ENCODE measurements around the gene STK38. TPM values are rescaled to one million over a fixed set of nuclear protein-coding genes. Genes with fewer than 3 reads are reported as not detected.

Gene STK38
- total and polyA plus RNA-seq, 2 of the 8 experiments (the other 6 are each of a cell fraction or from before 2014, with no cell fraction given), result 8.1 to 19.8 TPM

GRCh38 chr6:36592221-36592655, 45.0 kb upstream of the STK38 start:
- Histone ChIP-seq H4K5ac (ENCODE audit: insufficient read length, low read depth, low read length) (no peak overlapping the region), H3K27ac (ENCODE audit: low read depth, low read length) (no peak overlapping the region), H4K20me1 (replicated peaks in 1 of 2; ENCODE audit: control insufficient read depth in 1 of 2, insufficient read depth in 2 of 2, low read length in 2 of 2) (peaks cover 12 to 18% of the 10 kb centered on the region in 2 experiments), H2AK5ac (ENCODE audit: low read depth, low read length) (no peak overlapping the region), H3K9me3 (ENCODE audit: insufficient read depth in 2 of 2, low read depth in 1 of 2, low read length in 1 of 2) (no peaks in the 10 kb centered on the region), H3K36me3 (ENCODE audit: control insufficient read depth in 2 of 4, insufficient read depth in 4 of 4, low read length in 3 of 4) (peaks cover 7 to 24% (median 7%) of the 10 kb centered on the region in 4 experiments; a peak in 7 of 8 replicates), H3K9ac (replicated peaks in 1 of 4; ENCODE audit: extremely low read depth in 1 of 4, low read depth in 3 of 4, low read length in 3 of 4) (no peak overlapping the region), H2AFZ (ENCODE audit: low read length) (no peak overlapping the region), H2BK5ac (ENCODE audit: low read depth, low read length) (no peak overlapping the region), H2BK15ac (ENCODE audit: low read length) (no peak overlapping the region), H4K91ac (replicated peaks; ENCODE audit: insufficient read length, low read length) (no peak overlapping the region), H2BK120ac (replicated peaks; ENCODE audit: low read depth, low read length) (no peak overlapping the region), H3K79me1 (ENCODE audit: low read depth, low read length) (no peaks in the 10 kb centered on the region), H3K14ac (ENCODE audit: insufficient read length) (no peak overlapping the region), H3K79me2 (ENCODE audit: control insufficient read depth in 1 of 2, insufficient read depth in 2 of 2, low read length in 2 of 2) (peaks cover 26 to 31% of the 10 kb centered on the region in 2 experiments), H2BK20ac (ENCODE audit: low read length) (no peak overlapping the region), H3K18ac (ENCODE audit: extremely low read depth, low read length) (no peak overlapping the region), H3K4me3 (ENCODE audit: extremely low read depth in 1 of 4, insufficient read depth in 2 of 4, low read depth in 3 of 4, low read length in 4 of 4) (no peak overlapping the region), H3K4ac (replicated peaks; ENCODE audit: insufficient read length, low read depth, low read length) (no peak overlapping the region), H4K8ac (ENCODE audit: extremely low read depth, insufficient read depth, low read length) (no peak overlapping the region), H2BK12ac (ENCODE audit: low read depth, low read length) (no peak overlapping the region), H3K23me2 (ENCODE audit: low read depth, low read length) (peaks cover 4% of the 10 kb centered on the region; the same call in 1 of the 2 replicates), H3K23ac (ENCODE audit: insufficient read length) (no peak overlapping the region), H3K27me3 (replicated peaks in 1 of 4; ENCODE audit: control insufficient read depth in 3 of 4, extremely low read depth in 1 of 4, insufficient read depth in 3 of 4, low read length in 3 of 4) (no peaks in the 10 kb centered on the region), H3K4me1 (replicated peaks in 1 of 4; ENCODE audit: control insufficient read depth in 3 of 4, insufficient read depth in 4 of 4, low read length in 3 of 4) (peaks cover 0 to under 1% (median 0%) of the 10 kb centered on the region in 4 experiments; a peak in 2 of 7 replicates), H3K56ac (replicated peaks; ENCODE audit: insufficient read length, low read depth, low read length) (no peak overlapping the region), H3K4me2 (ENCODE audit: insufficient read depth in 1 of 2, low read depth in 2 of 2, low read length in 2 of 2) (no peak overlapping the region)
- POLR2A ChIA-PET (ENCODE audit: partially characterized antibody), result interaction anchor here (0.7 to 13.4 kb wide), 5 partner anchors 5 to 44 kb away, joined by 3 to 386 read pairs (median 174); partner anchors contain the start of gene SRSF3
- WGBS, 2 experiments (ENCODE audit: extremely low coverage in 1 of 2, insufficient coverage in 1 of 2, insufficient read length in 1 of 2, insufficient replicate concordance in 2 of 2, low coverage in 1 of 2, low lambda C conversion rate in 2 of 2, missing lambda C conversion rate in 1 of 2), result 96% methylated on average over 12 of the region's 12 CpGs; no CpG with 5 or more reads in 1 of the 2 experiments
- DNase-seq (ENCODE audit: low read depth in 1 of 2, low spot score in 2 of 2), result no peak
- FAIRE-seq, result no peak
- CTCF ChIA-PET (ENCODE audit: partially characterized antibody), result no interaction called here
- TF ChIP-seq, protein P1, sequence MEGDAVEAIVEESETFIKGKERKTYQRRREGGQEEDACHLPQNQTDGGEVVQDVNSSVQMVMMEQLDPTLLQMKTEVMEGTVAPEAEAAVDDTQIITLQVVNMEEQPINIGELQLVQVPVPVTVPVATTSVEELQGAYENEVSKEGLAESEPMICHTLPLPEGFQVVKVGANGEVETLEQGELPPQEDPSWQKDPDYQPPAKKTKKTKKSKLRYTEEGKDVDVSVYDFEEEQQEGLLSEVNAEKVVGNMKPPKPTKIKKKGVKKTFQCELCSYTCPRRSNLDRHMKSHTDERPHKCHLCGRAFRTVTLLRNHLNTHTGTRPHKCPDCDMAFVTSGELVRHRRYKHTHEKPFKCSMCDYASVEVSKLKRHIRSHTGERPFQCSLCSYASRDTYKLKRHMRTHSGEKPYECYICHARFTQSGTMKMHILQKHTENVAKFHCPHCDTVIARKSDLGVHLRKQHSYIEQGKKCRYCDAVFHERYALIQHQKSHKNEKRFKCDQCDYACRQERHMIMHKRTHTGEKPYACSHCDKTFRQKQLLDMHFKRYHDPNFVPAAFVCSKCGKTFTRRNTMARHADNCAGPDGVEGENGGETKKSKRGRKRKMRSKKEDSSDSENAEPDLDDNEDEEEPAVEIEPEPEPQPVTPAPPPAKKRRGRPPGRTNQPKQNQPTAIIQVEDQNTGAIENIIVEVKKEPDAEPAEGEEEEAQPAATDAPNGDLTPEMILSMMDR (IDR thresholded peaks at IDR 0.05; ENCODE audit: control extremely low read depth in 1 of 3, insufficient read depth in 1 of 3, low read depth in 1 of 3, low read length in 3 of 3), result no peak
- TF ChIP-seq TCF12 (IDR thresholded peaks at IDR 0.05; ENCODE audit: low read depth, low read length), result no peak
- TF ChIP-seq NRF1 (IDR thresholded peaks at IDR 0.05; ENCODE audit: low read depth, low read length), result no peak
- no peak for TF ChIP-seq POU5F1 (IDR thresholded peaks at IDR 0.05; ENCODE audit: low read depth, low read length)
- no peak for TF ChIP-seq YY1 (IDR thresholded peaks at IDR 0.05; ENCODE audit: low read depth, low read length)
- TF ChIP-seq SUZ12 (IDR thresholded peaks at IDR 0.05; ENCODE audit: low read length), result no peak
- TF ChIP-seq ATF2 (IDR thresholded peaks at IDR 0.05; ENCODE audit: low read length), result no peak
- no peak for TF ChIP-seq CHD1 (IDR thresholded peaks at IDR 0.05; ENCODE audit: low read depth, low read length)
- TF ChIP-seq GABPA (IDR thresholded peaks at IDR 0.05; ENCODE audit: borderline replicate concordance, insufficient read depth, low read length), result no peak

Data from H1 (cell line).